Body of pancreas (tissue), 4 donors: ENCODE data around the gene CIAPIN1.

ENCODE experiments used
- POLR2A ChIP-seq, 3 donors: fragments of 450-650 bp; IDR thresholded peaks; one replicate each; pipeline ENCODE4 v1.6.1; 2016; ENCODE audit warnings: antibody characterized with exemption in 3 of 3, mild to moderate bottlenecking in 2 of 3
- TF ChIP-seq, protein P1 (sequence below), 7 experiments: fragments of 450-650 bp in 4 of 7; fragments of 200-600 bp in 3 of 7; sonication (generic) in 3 of 7; IDR thresholded peaks; one replicate each; pipeline ENCODE4 v1.5.1; 2016 to 2019; ENCODE audit warnings: antibody characterized with exemption in 7 of 7

- TF ChIP-seq, protein P1, sequence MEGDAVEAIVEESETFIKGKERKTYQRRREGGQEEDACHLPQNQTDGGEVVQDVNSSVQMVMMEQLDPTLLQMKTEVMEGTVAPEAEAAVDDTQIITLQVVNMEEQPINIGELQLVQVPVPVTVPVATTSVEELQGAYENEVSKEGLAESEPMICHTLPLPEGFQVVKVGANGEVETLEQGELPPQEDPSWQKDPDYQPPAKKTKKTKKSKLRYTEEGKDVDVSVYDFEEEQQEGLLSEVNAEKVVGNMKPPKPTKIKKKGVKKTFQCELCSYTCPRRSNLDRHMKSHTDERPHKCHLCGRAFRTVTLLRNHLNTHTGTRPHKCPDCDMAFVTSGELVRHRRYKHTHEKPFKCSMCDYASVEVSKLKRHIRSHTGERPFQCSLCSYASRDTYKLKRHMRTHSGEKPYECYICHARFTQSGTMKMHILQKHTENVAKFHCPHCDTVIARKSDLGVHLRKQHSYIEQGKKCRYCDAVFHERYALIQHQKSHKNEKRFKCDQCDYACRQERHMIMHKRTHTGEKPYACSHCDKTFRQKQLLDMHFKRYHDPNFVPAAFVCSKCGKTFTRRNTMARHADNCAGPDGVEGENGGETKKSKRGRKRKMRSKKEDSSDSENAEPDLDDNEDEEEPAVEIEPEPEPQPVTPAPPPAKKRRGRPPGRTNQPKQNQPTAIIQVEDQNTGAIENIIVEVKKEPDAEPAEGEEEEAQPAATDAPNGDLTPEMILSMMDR (IDR thresholded peaks at IDR 0.05) = no peak
- no peak for TF ChIP-seq POLR2A (IDR thresholded peaks at IDR 0.05)
Measured at GRCh38 chr16:57409065-57409464, 38.1 kb downstream of the CIAPIN1 start.
